GM18526 (cell line): ENCODE data around the gene TMEM217.

Experiments used
- POLR2A ChIP-seq: IDR thresholded peaks from 3 replicates; pipeline ENCODE4 v1.6.1; 2011; ENCODE audit not compliant: insufficient read length; ENCODE audit errors: extremely low read depth

Gene TMEM217

DNA sequence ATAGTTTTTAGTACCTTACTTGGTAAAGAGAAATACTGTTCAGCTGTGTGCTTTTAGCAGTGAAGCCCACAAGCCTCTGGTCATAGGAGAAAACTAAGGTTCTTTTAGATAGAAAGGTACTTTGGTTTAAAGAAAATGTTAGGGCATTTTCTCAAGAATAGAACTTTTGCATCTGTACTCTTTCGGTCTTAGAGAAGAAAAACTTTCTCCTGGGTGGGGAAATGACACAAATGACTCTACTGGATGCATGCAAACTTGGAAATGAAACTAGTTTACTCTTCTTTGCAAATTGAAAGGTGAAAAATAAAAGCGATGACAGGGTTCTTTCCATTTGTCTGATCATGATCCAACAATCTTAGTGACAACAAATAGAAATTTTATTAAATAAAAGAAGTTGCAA is 2.1 kb upstream of the TMEM217 start:
- no peak for TF ChIP-seq POLR2A

DNA sequence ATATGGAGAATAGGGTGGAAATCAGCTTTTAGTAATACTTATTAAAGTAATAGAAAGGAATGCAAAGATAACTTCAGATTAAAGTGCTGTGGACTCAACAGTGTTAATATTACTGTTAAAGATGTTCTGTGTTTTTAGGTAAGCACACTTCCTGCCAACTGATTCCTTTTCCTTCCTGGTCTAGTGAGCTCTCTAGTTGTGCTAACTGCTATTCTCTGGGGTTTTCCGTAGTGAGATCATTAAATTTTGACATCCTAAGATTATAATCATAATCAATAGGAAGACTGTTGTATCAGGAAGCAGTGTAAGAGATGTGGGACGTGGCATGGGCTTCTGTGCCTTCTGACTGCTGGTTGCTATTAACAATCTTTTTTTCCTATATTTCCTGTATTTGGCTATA is 1.2 kb upstream of the TMEM217 start:
- no peak for TF ChIP-seq POLR2A

DNA sequence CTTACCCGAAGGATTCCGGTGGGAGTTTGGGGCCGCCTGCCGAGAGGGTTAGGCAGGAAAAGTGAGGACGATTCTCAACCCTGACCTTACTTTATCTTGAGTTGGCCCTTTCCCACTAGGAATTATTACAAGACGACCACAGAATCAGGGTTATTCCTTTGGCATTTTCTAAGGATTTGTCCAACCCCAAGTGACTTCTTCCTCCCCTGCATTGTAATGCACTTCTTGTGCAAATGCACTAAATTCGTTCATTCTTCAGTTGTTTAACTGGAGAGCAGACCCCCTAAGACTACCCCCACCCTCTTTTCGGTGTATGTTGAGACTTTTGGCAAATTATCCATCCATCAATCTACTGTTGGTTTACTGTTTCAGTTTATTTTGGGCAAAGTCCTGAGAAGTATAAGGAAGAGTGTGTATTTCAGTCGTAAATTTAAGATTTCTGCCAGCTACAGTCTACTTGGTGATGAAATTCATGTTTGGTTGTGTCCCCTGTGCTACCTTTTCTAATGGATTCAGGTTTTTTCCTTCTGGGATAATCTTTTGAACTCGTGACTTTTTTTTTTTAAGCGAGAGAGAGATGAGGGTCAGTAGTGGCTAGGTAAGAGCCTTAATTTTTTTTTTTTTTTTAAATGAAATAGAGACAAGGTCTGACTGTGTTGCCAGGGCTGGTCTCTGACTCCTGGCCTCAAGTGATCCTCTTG is 611 bp upstream of the TMEM217 start:
- no peak for TF ChIP-seq POLR2A

DNA sequence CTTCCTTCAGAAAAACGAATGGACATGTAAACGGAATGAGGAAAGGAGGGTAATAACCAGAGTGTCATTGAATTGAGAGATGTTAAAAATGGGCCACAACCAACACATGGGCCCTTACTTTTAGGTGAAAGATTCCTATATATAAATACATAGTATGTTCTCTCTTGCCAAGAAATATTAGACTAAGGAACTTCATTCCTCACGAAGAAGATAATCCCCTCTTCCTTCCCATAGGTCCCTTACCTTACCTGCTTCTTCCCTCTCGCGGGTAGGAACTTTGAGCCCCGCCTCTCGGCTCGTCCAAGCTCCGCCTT is 667 bp downstream of the TMEM217 start:
- no peak for TF ChIP-seq POLR2A

DNA sequence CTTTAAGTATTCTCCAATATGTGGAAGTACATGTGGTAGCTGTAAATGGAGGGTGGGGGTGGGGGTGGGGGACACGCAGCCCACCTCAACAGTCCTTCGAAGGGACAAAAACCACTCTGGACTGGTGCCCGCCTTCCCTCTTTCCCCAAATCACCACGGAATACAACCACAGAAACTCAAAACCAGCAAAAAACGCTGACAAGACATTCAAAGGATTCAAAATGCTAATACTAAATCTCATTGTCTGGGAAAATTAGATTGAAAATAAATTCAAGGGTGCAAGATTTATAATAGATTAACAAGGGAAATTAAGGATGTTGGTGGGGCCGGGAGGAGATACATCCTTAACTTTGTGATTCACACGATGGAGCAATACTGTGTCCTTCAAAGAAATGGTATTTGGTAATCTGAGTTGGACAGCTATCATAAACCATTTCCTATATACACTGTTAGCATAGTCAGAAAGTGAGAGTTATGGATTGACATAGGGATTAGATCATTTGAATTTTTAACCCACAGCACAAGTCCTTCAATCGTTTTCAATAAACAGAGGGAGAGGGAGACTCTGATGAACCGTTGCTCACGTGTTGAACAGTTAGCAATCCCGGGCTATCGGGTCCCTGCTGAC is 1.1 kb downstream of the TMEM217 start:
- TF ChIP-seq POLR2A: no peak

DNA sequence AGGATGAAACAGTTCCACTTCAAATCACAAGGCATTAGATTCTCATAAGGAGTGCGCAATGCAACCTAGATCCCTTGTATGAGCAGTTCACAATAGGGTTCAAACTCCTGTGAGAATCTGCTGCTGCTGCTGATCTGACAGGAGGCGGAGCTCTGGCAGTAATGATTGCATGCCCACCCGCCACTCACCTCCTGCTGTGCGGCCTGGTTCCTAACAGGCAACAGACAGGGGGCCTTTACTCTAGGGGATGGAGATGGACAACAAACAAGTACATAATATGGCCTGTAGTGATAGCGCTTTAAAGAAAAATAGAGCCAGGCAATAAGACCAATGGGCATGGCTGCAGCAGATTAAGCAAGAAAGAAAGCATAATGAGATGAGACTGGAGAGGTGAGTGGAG is 3.1 kb downstream of the TMEM217 start:
- no peak for TF ChIP-seq POLR2A

DNA sequence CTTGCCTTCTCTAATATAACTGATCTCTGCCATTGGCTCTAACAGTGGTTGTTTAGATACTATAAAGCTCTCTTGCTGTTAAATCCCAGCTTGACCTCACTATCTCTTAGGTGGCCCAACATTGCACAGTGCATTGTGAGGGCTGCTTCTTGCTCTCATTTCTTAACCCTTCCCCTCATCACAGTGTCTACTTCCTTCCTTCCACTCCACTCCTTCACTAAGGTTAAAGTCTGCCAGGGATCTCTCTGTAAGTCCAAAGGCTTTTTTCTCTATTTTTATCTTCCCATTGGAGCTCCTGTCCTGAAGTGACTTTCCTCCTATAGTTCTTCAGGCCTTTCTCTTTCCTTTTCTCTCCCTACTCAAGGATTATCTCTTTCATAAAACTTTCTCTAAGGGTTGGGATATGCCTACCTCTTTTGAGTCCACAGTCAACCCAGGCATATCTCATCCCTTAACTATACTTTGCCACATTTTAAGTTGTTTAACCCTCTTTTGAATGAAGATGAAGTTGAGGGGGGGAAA is 4.4 kb downstream of the TMEM217 start:
- TF ChIP-seq POLR2A: no peak

DNA sequence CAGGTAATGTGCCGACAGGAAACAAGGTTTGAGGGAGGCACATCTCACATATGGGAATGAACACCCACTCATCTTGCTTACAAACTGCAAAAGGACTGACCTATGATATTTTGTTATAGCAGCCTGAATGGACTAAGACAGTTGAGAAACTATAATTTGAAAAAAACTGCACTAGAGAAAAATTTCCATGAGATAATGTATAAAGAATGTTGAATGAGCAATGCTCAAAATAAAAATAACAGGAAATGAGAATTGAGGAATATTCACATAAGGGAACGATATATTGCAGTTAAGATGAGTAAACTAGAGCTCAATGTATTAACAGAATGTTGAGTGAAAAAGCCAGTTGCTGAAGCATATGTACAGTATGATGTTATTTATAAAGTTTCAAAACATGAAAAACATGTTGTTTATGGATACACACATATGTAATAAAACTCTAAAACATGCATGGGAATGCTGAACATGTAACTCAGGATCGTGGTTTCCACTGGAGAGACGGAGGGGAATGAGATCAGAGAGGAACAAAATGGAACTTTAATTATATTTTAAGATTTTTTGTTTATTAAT is 6.6 kb downstream of the TMEM217 start:
- TF ChIP-seq POLR2A: no peak

DNA sequence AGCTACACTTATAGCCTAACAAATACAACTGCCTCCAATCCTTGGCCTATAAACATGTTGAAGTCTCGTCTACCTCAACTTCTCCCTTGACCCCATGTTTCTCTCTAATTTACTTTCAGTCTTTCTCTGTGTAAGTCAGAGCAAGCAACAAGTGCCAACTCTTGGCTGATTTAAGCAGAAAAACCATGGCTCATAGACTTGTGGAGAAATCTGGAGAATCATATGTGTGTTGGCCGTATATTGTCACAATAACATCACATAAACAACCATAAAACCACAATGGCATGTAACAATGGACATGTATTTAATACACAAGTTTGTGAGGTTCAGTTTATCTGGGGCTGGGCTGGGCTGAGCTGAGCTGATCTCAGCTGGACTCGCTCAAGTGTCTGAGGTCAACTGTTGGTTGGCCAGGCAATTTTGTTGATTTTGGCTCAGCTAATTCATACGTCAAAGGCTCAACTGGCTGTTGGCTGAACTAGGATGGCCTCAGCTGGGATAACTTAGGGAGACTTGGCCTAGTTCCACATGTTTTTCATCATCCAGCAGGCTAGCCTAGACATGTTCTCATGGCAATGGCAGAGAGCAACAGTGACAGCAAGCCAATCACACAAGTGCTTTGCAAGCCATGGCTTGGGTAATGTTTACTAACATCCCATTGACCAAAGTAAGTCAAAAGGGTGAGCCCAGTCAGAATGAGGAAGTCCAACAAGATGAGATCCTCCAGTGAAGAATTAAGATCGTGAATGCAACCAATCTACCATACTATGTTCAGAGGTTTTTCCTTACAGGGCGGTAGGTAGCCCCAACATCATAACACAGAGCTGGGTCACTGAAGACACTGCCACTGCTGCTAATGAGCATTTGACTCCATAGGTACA is 13.3 kb downstream of the TMEM217 start:
- no peak for TF ChIP-seq POLR2A

DNA sequence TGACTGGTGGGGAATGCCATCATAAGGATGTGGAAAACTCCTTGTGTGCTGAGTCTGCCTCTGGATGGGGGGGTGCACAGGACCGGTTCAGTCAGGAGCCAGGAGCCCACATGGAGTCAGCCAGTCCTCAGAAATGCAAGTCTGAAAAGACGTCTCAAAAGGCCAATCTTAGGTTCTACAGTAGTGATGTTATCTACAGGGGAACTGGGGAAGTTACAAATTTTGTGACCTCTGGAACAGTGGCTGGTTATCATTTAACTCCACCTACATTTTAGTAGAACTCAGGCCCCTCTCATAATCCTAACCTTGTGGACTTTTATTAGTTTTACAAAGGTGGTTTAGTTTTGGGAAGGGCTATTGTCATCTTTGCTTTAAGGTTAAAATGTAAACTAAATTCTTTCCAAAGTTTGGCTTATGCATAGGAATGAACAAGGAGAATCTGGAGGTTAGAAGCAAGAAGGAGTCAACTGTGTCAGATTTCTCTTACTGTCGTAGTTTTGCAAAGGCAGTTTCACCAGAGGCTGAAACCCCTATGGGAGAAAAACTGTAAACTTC is 14.1 kb downstream of the TMEM217 start:
- TF ChIP-seq POLR2A: no peak

DNA sequence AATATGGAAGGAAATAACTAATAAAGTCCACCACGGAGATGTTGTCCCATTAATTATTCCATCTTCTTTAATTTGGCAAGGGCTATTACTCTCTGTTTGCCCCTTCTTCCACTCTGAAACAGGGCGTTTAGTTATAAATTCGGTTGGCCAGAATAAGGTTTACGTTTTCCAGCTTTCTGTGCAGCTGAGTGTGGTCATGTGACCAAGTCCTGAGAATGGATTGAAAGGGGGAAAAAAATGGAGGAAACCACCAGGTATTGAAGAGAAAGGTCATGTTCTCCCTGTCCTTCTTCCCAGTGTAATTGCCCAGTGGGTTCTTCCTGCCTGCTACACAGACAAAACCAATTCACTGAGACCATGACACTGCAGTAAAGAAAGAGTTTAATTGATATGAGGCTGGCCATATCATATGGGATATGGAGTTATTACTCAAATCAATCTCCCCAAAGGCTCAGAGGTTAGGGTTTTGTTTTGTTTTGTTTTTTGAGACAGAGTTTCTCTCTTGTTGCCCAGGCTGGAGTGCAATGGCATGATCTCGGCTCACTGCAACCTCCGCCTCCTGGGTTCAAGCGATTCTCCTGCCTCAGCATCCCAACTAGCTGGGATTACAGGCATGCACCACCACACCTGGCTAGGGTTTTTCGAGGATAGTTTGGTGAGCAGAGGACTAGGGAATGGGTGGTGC is 14.7 kb downstream of the TMEM217 start:
- TF ChIP-seq POLR2A: no peak

DNA sequence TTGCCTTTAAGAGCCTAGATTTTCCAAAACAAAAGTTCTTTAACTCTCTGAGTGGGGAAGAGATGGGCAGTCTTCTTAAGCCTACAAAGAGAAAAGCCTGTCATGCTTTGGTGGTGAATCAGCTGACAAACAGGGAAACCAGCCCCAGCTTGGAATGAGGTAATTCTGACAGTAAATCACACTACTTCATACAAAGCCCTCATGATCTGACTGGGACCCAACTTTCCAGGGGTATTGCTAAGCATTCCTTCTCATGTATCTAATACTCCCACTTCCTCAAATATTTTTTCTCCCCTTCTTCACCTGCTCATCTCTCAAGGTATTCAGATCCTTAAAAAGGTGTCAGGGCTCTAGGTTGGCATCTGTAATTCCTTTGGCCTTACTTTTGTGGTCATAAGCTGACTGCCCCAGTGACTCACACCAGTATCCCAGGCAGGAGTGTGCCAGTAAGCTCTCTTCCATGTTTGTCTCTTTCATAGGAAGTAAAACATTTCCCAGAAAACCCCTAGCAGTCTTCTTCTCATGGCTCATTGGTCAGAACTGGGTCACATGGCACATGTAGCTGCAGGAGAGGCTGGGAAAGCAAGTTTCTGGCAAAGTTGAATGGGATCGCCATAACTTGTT is 15.4 kb downstream of the TMEM217 start:
- TF ChIP-seq POLR2A: no peak

DNA sequence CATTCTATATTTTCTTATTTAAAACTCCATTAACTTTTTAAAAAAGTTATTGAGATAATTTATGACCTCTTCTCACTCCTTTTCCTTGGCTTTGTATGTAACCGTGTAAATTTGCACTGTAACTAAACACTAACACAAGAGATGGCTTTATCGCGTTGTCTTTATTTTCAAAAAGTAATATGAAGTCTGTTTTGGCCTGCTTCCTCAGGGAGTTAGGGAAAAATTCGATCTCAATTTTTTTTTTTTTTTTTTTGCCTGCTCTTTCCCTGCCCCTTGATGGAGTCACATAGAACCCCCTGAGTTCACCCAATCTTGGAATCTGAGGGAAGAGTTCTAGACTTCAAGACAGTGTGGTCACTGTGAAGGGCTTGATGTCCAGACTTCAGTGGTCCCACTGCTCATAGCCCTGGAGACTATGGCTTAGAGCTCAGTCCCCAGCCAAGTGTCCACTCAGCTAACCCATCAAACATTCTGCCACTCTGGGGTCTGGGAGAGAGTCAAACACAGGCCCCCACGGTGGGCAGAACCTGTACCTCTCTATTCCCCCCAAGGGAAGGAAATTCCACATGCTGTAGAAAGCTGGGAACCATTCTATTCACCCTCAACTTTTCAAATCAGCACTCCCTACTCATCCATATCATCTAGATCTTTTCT is 16.0 kb downstream of the TMEM217 start:
- no peak for TF ChIP-seq POLR2A

DNA sequence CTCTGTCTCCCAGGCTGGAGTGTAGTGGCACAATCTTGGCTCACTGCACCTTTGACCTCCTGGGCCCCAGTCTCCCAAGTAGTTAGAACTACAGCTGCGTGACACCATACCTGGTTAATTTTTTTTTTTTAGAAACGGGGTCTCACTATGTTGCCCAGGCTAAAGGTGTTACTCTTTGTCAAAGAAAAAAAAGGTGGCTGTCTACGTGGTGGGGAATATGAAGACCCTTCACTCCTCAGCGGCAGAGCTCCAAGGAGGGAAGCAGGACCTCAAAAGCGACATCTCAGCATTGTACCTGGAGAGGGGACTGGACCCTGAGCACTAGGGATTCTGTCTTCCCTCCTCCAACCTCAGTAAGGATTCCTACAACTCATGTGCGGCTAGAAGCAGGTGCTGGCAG is 16.8 kb downstream of the TMEM217 start:
- TF ChIP-seq POLR2A: no peak
